HepG2 (cell line): ENCODE measurements around the gene FAM83C. TPM values are rescaled to one million over a fixed set of nuclear protein-coding genes. Genes with fewer than 3 reads are reported as not detected.

ENCODE experiments used
- ARHGAP35 ChIP-seq: sonication (generic); formaldehyde crosslinking; IDR thresholded peaks from 2 replicates; pipeline ENCODE4 v1.9.0; 2022; ENCODE audit warnings: mild to moderate bottlenecking, inconsistent platforms, moderate library complexity, missing genetic modification reagents, borderline replicate concordance
- BRCA1 ChIP-seq: sonication (generic); formaldehyde crosslinking; IDR thresholded peaks from 2 replicates; pipeline ENCODE4 v1.4.0; 2020; ENCODE audit warnings: missing genetic modification reagents
- HBP1 ChIP-seq: IDR thresholded peaks from 2 replicates; pipeline ENCODE4 v1.6.1; 2016; ENCODE audit warnings: low read depth, control low read depth
- HDAC2 ChIP-seq: sonication (generic); formaldehyde crosslinking; IDR thresholded peaks from 2 replicates; pipeline ENCODE4 v1.4.0; 2020; ENCODE audit warnings: missing genetic modification reagents
- HHEX ChIP-seq: IDR thresholded peaks from 2 replicates; pipeline ENCODE4 v1.6.1; 2016; ENCODE audit warnings: control low read depth
- HNF4A ChIP-seq: sonication (generic); formaldehyde crosslinking; IDR thresholded peaks from 2 replicates; pipeline ENCODE4 v1.4.0; 2020; ENCODE audit warnings: missing genetic modification reagents
- HNRNPL ChIP-seq: fragments of 200-400 bp; formaldehyde crosslinking; IDR thresholded peaks from 2 replicates; pipeline ENCODE4 v1.6.1; 2017; ENCODE audit warnings: mild to moderate bottlenecking, low read depth, low read length
- HOXA9 ChIP-seq: sonication (generic); formaldehyde crosslinking; IDR thresholded peaks from 2 replicates; pipeline ENCODE4 v1.8.1; 2022; ENCODE audit warnings: missing genetic modification reagents, mild to moderate bottlenecking, moderate library complexity, borderline replicate concordance
- KDM1A ChIP-seq: IDR thresholded peaks from 2 replicates; pipeline ENCODE4 v1.6.1; 2016; ENCODE audit warnings: missing compliant biosample characterization
- MXD4 ChIP-seq: IDR thresholded peaks from 2 replicates; pipeline ENCODE4 v1.6.1; 2016; ENCODE audit warnings: mild to moderate bottlenecking, missing biosample characterization, missing genetic modification reagents
- MYC ChIP-seq: sonication (generic); formaldehyde crosslinking; IDR thresholded peaks from 2 replicates; pipeline ENCODE4 v1.9.0; 2021; ENCODE audit warnings: missing genetic modification reagents, borderline replicate concordance
- NONO ChIP-seq, 2 experiments: fragments of 450-650 bp in 1 of 2; sonication (generic) in 1 of 2; formaldehyde crosslinking in 1 of 2; IDR thresholded peaks in 1 of 2; conservative IDR thresholded peaks in 1 of 2; 2 replicates each; pipeline versions ENCODE4 v1.6.1 to v1.8.0; 2017 to 2022; ENCODE audit warnings: mild to moderate bottlenecking in 1 of 2, missing genetic modification reagents in 1 of 2, moderate library complexity in 1 of 2
- RBFOX2 ChIP-seq: fragments of 200-400 bp; formaldehyde crosslinking; IDR thresholded peaks from 2 replicates; pipeline ENCODE4 v1.6.1; 2017; ENCODE audit warnings: low read depth, mild to moderate bottlenecking, low read length
- SALL1 ChIP-seq: sonication (generic); formaldehyde crosslinking; IDR thresholded peaks from 2 replicates; pipeline ENCODE4 v1.8.0; 2022; ENCODE audit warnings: mild to moderate bottlenecking, missing genetic modification reagents
- TOPORS ChIP-seq: sonication (generic); formaldehyde crosslinking; IDR thresholded peaks from 2 replicates; pipeline ENCODE4 v1.8.0; 2023; ENCODE audit warnings: mild to moderate bottlenecking, missing genetic modification reagents
- XRCC5 ChIP-seq: fragments of 200-400 bp; formaldehyde crosslinking; optimal IDR thresholded peaks from 2 replicates; pipeline ENCODE3; 2017; ENCODE audit warnings: mild to moderate bottlenecking, low read length
- ZBTB25 ChIP-seq: IDR thresholded peaks from 2 replicates; pipeline ENCODE4 v1.6.1; 2018; ENCODE audit warnings: missing genetic modification reagents
- ZNF557 ChIP-seq: sonication (generic); formaldehyde crosslinking; IDR thresholded peaks from 2 replicates; pipeline ENCODE4 v1.4.0; 2020; ENCODE audit warnings: missing genetic modification reagents
- ZNF616 ChIP-seq: sonication (generic); formaldehyde crosslinking; IDR thresholded peaks from 2 replicates; pipeline ENCODE4 v1.5.0; 2020; ENCODE audit warnings: low read depth, mild to moderate bottlenecking, missing genetic modification reagents
- ZNF709 ChIP-seq: sonication (generic); formaldehyde crosslinking; IDR thresholded peaks from 2 replicates; pipeline ENCODE4 v1.5.0; 2020; ENCODE audit warnings: mild to moderate bottlenecking, missing genetic modification reagents
- ZNF75D ChIP-seq: sonication (generic); formaldehyde crosslinking; IDR thresholded peaks from 2 replicates; pipeline ENCODE4 v1.8.1; 2023; ENCODE audit warnings: missing genetic modification reagents, mild to moderate bottlenecking, borderline replicate concordance
- ZNF775 ChIP-seq: sonication (generic); formaldehyde crosslinking; IDR thresholded peaks from 2 replicates; pipeline ENCODE4 v1.4.0; 2020; ENCODE audit warnings: missing genetic modification reagents, mild to moderate bottlenecking, moderate library complexity, borderline replicate concordance
- ZNF891 ChIP-seq: sonication (generic); formaldehyde crosslinking; IDR thresholded peaks from 2 replicates; pipeline ENCODE4 v1.5.0; 2020; ENCODE audit warnings: mild to moderate bottlenecking, missing genetic modification reagents
- polyA plus RNA-seq, 8 experiments: library from polyadenylated mRNA; depleted of rRNA in 3 of 8; stranded (reverse) in 7 of 8; unstranded in 1 of 8; fragments of >200 nt; fragmentation: Illumina TruSeq in 4 of 8; extraction: Trizol in 4 of 8; gene quantifications; 2 replicates each; pipeline versions ENCODE4 v1.2.1 to v1.2.3, GENCODE V29; 2011 to 2016; ENCODE audit warnings: low read depth in 4 of 8, missing spikeins in 1 of 8, mixed read lengths in 1 of 8; ENCODE audit not compliant: insufficient read depth in 1 of 8
- total RNA-seq, 5 experiments: library from RNA; depleted of rRNA; stranded (reverse); fragments of >200 nt; fragmentation: Illumina TruSeq; extraction: Trizol; gene quantifications; 2 replicates each; pipeline ENCODE4 v1.2.3, GENCODE V29; 2016; ENCODE audit warnings: low read depth in 1 of 5
- TF ChIP-seq, protein P1 (sequence below): IDR thresholded peaks from 2 replicates; pipeline ENCODE4 v1.6.1; 2016; ENCODE audit warnings: missing biosample characterization, missing genetic modification reagents, low read depth
- TF ChIP-seq, protein P2 (sequence below): sonication (generic); formaldehyde crosslinking; IDR thresholded peaks from 2 replicates; pipeline ENCODE4 v1.8.1; 2023; ENCODE audit warnings: mild to moderate bottlenecking, missing genetic modification reagents, borderline replicate concordance
- TF ChIP-seq, protein P3 (sequence below): IDR thresholded peaks from 2 replicates; pipeline ENCODE4 v1.6.1; 2016; ENCODE audit warnings: low read depth, borderline replicate concordance

Gene FAM83C
- total and polyA plus RNA-seq, 2 of the 13 experiments (the other 11 are each of a cell fraction or from before 2014, with no cell fraction given), result 0.04 TPM; not detected in 1

DNA sequence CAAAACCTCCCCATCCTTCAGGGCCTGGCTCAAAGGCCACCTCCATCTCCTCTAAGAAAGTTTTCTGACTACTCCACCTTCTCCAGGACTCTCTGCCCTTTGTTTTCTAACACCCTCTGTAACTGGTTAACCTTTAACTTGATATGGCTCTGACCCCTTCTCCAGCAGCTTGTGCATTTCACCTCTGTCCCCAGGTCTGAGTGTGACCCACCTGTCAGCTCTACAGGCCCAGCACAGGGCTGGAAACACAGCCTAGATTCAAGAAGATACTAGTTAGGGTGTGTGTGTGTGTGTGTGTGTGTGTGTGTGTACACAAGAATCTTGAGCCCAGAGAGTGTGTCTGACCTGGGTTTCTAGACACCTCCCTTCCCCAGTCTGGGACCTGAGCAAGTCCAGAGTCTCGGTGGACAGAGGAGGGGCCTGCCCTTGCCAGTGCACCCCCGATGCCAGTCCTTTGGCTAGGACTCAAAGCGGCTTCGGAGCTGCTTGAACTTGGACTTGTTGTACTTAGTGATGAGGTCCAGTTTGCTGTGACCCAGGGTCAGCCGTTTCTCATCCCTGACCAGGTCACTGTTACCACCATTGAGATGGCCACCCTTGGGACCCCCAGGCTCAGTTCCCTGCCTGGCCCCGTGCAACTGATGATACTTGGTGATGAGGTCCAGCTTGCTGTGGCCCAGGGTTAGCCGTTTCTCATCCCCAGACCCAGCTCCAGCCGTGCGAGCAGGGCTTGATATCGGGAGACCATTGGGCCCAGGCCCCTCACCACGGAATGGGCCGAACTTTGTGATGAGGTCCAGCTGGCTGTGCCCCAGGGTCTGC, 5.9 kb downstream of the FAM83C start (continued):
- TF ChIP-seq ZNF616 (CRISPR knock-in tag) (0 out of 2 replicates have a peak, but pooled peaks have one; percentile 63), ZBTB25 (no peak), RBFOX2 (peak; percentile 29), HBP1 (CRISPR knock-in tag) (peak; percentile 93), MYC (peak; percentile 24; the same call in 1 of the 2 replicates), MXD4 (CRISPR knock-in tag) (no peak), ZNF75D (CRISPR knock-in tag) (no peak), BRCA1 (CRISPR knock-in tag) (no peak), ARHGAP35 (no peak), ZNF557 (CRISPR knock-in tag) (no peak), ZNF775 (CRISPR knock-in tag) (0 out of 2 replicates have a peak, but pooled peaks have one; percentile 26), HDAC2 (CRISPR knock-in tag) (peak; percentile 66; the same call in 1 of the 2 replicates), HHEX (CRISPR knock-in tag) (peak; percentile 53), HNRNPL (peak; percentile 76; the same call in 1 of the 2 replicates), HOXA9 (CRISPR knock-in tag) (no peak), KDM1A (CRISPR knock-in tag) (0 out of 2 replicates have a peak, but pooled peaks have one; percentile 24), SALL1 (CRISPR knock-in tag) (peak; percentile 70; the same call in 1 of the 2 replicates), XRCC5 (peak; percentile 50), ZNF891 (CRISPR knock-in tag) (peak; percentile 52; the same call in 1 of the 2 replicates), HNF4A (CRISPR knock-in tag) (peak; percentile 65), NONO (IDR thresholded peaks at IDR 0.05) (no peak), NONO (CRISPR knock-in tag; conservative IDR thresholded peaks at IDR 0.05) (peak; percentile 14; the same call in 1 of the 2 replicates), ZNF709 (CRISPR knock-in tag) (peak; percentile 17; the same call in 1 of the 2 replicates), TOPORS (CRISPR knock-in tag) (peak; percentile 41; the same call in 1 of the 2 replicates)
- TF ChIP-seq, protein P1, sequence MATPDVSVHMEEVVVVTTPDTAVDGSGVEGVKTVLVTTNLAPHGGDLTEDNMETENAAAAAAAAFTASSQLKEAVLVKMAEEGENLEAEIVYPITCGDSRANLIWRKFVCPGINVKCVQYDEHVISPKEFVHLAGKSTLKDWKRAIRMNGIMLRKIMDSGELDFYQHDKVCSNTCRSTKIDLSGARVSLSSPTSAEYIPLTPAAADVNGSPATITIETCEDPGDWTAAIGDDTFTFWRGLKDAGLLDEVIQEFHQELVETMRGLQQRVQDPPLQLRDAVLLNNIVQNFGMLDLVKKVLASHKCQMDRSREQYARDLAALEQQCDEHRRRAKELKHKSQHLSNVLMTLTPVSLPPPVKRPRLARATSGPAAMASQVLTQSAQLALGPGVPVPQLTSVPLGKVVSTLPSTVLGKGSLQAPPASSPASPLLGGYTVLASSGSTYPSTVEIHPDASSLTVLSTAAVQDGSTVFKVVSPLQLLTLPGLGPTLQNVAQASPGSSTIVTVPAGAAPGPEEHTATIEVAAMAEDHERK (CRISPR knock-in tag), result no peak
- TF ChIP-seq, protein P2, sequence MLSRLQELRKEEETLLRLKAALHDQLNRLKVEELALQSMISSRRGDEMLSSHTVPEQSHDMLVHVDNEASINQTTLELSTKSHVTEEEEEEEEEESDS (CRISPR knock-in tag), result no peak
- TF ChIP-seq, protein P3, sequence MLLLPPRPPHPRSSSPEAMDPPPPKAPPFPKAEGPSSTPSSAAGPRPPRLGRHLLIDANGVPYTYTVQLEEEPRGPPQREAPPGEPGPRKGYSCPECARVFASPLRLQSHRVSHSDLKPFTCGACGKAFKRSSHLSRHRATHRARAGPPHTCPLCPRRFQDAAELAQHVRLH (CRISPR knock-in tag), result 0 out of 2 replicates have a peak, but pooled peaks have one; percentile 52
